OCI-LY3 (cell line): ENCODE results near the gene SMIM38.
"Not testable (repeated sequence)": the region's sequence is repeated elsewhere in the genome, so short reads cannot be mapped to it uniquely, and the experiment has no call there.

ENCODE experiments used
- EZH2phosphoT487 ChIP-seq: fragments of 200-600 bp; shearing (Covaris generic); IDR thresholded peaks from 2 replicates; pipeline ENCODE4 v1.6.1; 2018; ENCODE audit warnings: antibody characterized with exemption, mixed run types, low read depth
- TF ChIP-seq, protein P1 (sequence below): fragments of 200-600, 300-600 bp; sonication (generic); IDR thresholded peaks from 2 replicates; pipeline ENCODE4 v1.5.1; 2014; ENCODE audit warnings: antibody characterized with exemption, low read length, low read depth

- TF ChIP-seq, protein P1, sequence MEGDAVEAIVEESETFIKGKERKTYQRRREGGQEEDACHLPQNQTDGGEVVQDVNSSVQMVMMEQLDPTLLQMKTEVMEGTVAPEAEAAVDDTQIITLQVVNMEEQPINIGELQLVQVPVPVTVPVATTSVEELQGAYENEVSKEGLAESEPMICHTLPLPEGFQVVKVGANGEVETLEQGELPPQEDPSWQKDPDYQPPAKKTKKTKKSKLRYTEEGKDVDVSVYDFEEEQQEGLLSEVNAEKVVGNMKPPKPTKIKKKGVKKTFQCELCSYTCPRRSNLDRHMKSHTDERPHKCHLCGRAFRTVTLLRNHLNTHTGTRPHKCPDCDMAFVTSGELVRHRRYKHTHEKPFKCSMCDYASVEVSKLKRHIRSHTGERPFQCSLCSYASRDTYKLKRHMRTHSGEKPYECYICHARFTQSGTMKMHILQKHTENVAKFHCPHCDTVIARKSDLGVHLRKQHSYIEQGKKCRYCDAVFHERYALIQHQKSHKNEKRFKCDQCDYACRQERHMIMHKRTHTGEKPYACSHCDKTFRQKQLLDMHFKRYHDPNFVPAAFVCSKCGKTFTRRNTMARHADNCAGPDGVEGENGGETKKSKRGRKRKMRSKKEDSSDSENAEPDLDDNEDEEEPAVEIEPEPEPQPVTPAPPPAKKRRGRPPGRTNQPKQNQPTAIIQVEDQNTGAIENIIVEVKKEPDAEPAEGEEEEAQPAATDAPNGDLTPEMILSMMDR, result not testable (repeated sequence)
- TF ChIP-seq EZH2phosphoT487, result not testable (repeated sequence)
These were observed 6.2 kb upstream of the SMIM38 start for GRCh38 chr11:69149338-69150045.
